ENCODE results near the gene HAL. TPM values are rescaled to one million over a fixed set of nuclear protein-coding genes. Genes with fewer than 3 reads are reported as not detected.

Gene HAL
- polyA plus RNA-seq, 1 experiment, result 0.15 TPM

DNA sequence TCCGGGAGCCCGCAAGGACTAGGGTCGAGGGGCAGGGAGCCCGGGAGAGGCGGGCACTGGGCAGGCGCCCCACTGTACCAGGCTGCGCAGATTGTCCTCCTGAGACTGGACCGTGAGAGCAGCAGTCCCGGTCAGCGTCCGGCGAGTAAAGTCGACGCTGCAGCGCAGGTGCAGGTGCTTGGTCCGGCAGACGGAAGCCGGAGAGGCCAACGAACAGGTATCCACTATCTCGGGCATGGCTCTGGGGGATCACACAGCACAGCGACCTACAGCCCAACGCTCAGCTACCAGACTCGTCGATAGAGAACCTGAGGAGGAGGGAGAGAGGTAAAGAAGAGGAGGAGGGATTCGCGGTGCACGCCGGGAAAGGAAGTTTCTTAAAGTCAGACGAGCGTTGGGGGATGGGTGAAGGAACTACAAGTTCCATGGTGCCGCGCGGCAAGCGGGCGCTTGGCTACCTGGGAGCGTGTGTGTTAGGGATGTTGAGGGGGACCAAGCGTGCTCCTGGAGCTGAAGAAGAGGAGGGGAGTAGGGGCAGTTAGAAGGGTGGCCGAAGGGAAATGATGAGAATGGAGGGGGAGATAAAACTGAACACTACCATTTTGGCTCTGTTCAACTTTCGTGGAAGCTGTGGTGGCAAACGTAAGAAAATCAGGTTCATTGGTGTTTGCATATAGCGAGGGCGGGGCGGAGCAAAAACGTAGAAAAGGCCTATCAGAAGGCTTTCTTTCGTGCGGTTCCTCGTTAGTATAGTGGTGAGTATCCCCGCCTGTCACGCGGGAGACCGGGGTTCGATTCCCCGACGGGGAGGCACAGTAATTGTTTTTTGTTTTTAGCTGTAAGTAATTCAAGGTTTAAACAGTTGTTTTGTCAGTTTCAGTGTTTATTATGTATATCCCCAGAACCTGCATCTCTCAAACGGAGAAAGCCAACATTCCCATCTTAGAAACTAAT is 39.4 kb upstream of the HAL start, which contains the start of gene LTA4H:
LTA4H (minus strand) TSS at position 305 of the 954 bp plus-strand sequence; CDS start at position 237, 68 bp downstream.
- TF ChIP-seq, protein P1, sequence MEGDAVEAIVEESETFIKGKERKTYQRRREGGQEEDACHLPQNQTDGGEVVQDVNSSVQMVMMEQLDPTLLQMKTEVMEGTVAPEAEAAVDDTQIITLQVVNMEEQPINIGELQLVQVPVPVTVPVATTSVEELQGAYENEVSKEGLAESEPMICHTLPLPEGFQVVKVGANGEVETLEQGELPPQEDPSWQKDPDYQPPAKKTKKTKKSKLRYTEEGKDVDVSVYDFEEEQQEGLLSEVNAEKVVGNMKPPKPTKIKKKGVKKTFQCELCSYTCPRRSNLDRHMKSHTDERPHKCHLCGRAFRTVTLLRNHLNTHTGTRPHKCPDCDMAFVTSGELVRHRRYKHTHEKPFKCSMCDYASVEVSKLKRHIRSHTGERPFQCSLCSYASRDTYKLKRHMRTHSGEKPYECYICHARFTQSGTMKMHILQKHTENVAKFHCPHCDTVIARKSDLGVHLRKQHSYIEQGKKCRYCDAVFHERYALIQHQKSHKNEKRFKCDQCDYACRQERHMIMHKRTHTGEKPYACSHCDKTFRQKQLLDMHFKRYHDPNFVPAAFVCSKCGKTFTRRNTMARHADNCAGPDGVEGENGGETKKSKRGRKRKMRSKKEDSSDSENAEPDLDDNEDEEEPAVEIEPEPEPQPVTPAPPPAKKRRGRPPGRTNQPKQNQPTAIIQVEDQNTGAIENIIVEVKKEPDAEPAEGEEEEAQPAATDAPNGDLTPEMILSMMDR (IDR thresholded peaks at IDR 0.05; ENCODE audit: insufficient read depth, low read depth, low read length), result no peak
- ChIA-PET CTCF (interaction anchor here (0.6 to 1.5 kb wide), 5 partner anchors 26 to 481 kb away, joined by 3 to 5 read pairs (median 3); no protein-coding TSS in a partner anchor), POLR2A (interaction anchor here (0.5 kb wide), 1 partner anchor 375 kb away, joined by 3 read pairs; no protein-coding TSS in a partner anchor)
- no peaks in the 10 kb centered on the region for H3K27me3 ChIP-seq (ENCODE audit: control insufficient read depth, insufficient read depth, low read length)
- peak within 1 kb of the TSS; percentile 68 for H3K4me3 ChIP-seq (ENCODE audit: low read depth, low read length)
- DNase-seq (ENCODE audit: low read depth), result peak; percentile 89
- H3K36me3 ChIP-seq (ENCODE audit: control insufficient read depth, insufficient read depth, low read length), result no peaks in the 10 kb centered on the region

GRCh38 chr12:96034621-96035282 is 38.6 kb upstream of the HAL start:
- DNase-seq (ENCODE audit: low read depth), result no peak
- ChIA-PET POLR2A (no interaction called here), CTCF (interaction anchor here (0.6 to 1.5 kb wide), 2 partner anchors 27 to 170 kb away, joined by 3 read pairs; no protein-coding TSS in a partner anchor)

GRCh38 chr12:96033549-96034389 is 37.6 kb upstream of the HAL start:
- ChIA-PET POLR2A (no interaction called here), CTCF (no interaction called here)
- TF ChIP-seq, protein P1 (IDR thresholded peaks at IDR 0.05; ENCODE audit: insufficient read depth, low read depth, low read length), result no peak

More at GRCh38 chr12:96034621-96035282, 38.6 kb upstream of the HAL start:
- Histone ChIP-seq H3K36me3 (ENCODE audit: control insufficient read depth, insufficient read depth, low read length) (no peaks in the 10 kb centered on the region), H3K27me3 (ENCODE audit: control insufficient read depth, insufficient read depth, low read length) (no peaks in the 10 kb centered on the region), H3K4me3 (ENCODE audit: low read depth, low read length) (peak overlapping the region; percentile 68)
- TF ChIP-seq, protein P1 (IDR thresholded peaks at IDR 0.05; ENCODE audit: insufficient read depth, low read depth, low read length), result no peak

GRCh38 chr12:96029826-96030225 is 33.7 kb upstream of the HAL start:
- TF ChIP-seq, protein P1 (IDR thresholded peaks at IDR 0.05; ENCODE audit: insufficient read depth, low read depth, low read length), result no peak
- POLR2A ChIA-PET, result no interaction called here
- H3K4me3 ChIP-seq (ENCODE audit: low read depth, low read length), result no peak overlapping the region
- CTCF ChIA-PET, result no interaction called here
- H3K36me3 ChIP-seq (ENCODE audit: control insufficient read depth, insufficient read depth, low read length), result no peaks in the 10 kb centered on the region; the same call in none of the 2 replicates
- DNase-seq (ENCODE audit: low read depth), result no peak
- no peaks in the 10 kb centered on the region for H3K27me3 ChIP-seq (ENCODE audit: control insufficient read depth, insufficient read depth, low read length)

More at GRCh38 chr12:96033549-96034389, 37.6 kb upstream of the HAL start:
- H3K4me3 ChIP-seq (ENCODE audit: low read depth, low read length), result peak overlapping the region; percentile 68
- DNase-seq (ENCODE audit: low read depth), result no peak
- H3K36me3 ChIP-seq (ENCODE audit: control insufficient read depth, insufficient read depth, low read length), result no peaks in the 10 kb centered on the region
- no peaks in the 10 kb centered on the region for H3K27me3 ChIP-seq (ENCODE audit: control insufficient read depth, insufficient read depth, low read length)
